ENCODE results near the gene FKRP. TPM values are rescaled to one million over a fixed set of nuclear protein-coding genes. Genes with fewer than 3 reads are reported as not detected.
A peak's percentile ranks its signal among the peaks of the same experiment; 100 is the strongest.

Gene FKRP
- total and polyA plus RNA-seq, 2 of the 13 experiments (the other 11 are each of a cell fraction or from before 2014, with no cell fraction given): 7.3 to 9.8 TPM

GRCh38 chr19:46713781-46714443 lies 31.9 kb upstream of the FKRP start (continued):
- TF ChIP-seq ZNF646 (CRISPR knock-in tag; IDR thresholded peaks at IDR 0.05) (no peak), NR2C2 (CRISPR knock-in tag; IDR thresholded peaks at IDR 0.05; ENCODE audit: borderline replicate concordance) (peak; percentile 69), TGIF2 (CRISPR knock-in tag; IDR thresholded peaks at IDR 0.05) (no peak), SRSF1 (optimal IDR thresholded peaks at IDR 0.05; ENCODE audit: low read depth, low read length) (peak; percentile 25), ZNF570 (CRISPR knock-in tag; IDR thresholded peaks at IDR 0.05; ENCODE audit: borderline replicate concordance) (no peak), ZNF770 (CRISPR knock-in tag; IDR thresholded peaks at IDR 0.05) (no peak), NFRKB (IDR thresholded peaks at IDR 0.05) (no peak), ZBTB3 (CRISPR knock-in tag; IDR thresholded peaks at IDR 0.05; ENCODE audit: borderline replicate concordance, low read depth) (no peak), ZNF569 (CRISPR knock-in tag; IDR thresholded peaks at IDR 0.05; ENCODE audit: borderline replicate concordance) (no peak), ZNF619 (CRISPR knock-in tag; IDR thresholded peaks at IDR 0.05) (no peak), ZNF724P (CRISPR knock-in tag; IDR thresholded peaks at IDR 0.05; ENCODE audit: borderline replicate concordance) (no peak), AKAP8 (CRISPR knock-in tag; IDR thresholded peaks at IDR 0.05) (no peak), DMAP1 (CRISPR knock-in tag; IDR thresholded peaks at IDR 0.05) (peak; percentile 24; the same call in 1 of the 2 replicates), HNF1B (CRISPR knock-in tag; IDR thresholded peaks at IDR 0.05) (0 out of 2 replicates have a peak, but pooled peaks have one; percentile 36), DDIT3 (CRISPR knock-in tag; IDR thresholded peaks at IDR 0.05) (no peak), ZNF446 (CRISPR knock-in tag; IDR thresholded peaks at IDR 0.05) (no peak), SP1 (IDR thresholded peaks at IDR 0.05) (no peak), SP1 (CRISPR knock-in tag; IDR thresholded peaks at IDR 0.05) (peak; percentile 45; the same call in 1 of the 2 replicates), ZNF12 (CRISPR knock-in tag; IDR thresholded peaks at IDR 0.05) (peak; percentile 55; the same call in 1 of the 2 replicates), ZNF205 (CRISPR knock-in tag; IDR thresholded peaks at IDR 0.05) (no peak)
